ENCODE data around the gene PLCXD3.
"Not testable (repeated sequence)": the region's sequence is repeated elsewhere in the genome, so short reads cannot be mapped to it uniquely, and the experiment has no call there.

The PLCXD3 gene

GRCh38 chr5:41508696-41509398 lies 1.6 kb downstream of the PLCXD3 start:
- Mint-ChIP-seq H3K27me3 (ENCODE audit: low read depth, poor library complexity) (peaks cover 59% of the 10 kb centered on the region), H3K36me3 (ENCODE audit: low read depth) (no peaks in the 10 kb centered on the region), H3K27ac (no peak overlapping the region), H3K4me3 (peak overlapping the region; percentile 85), H3K9me3 (no peaks in the 10 kb centered on the region), H3K4me1 (peaks cover 20% of the 10 kb centered on the region)
- no peak for TF ChIP-seq CTCF (IDR thresholded peaks at IDR 0.05)
- no peak for DNase-seq

- no peak for TF ChIP-seq CTCF (IDR thresholded peaks at IDR 0.05)
- DNase-seq, result no peak
- Mint-ChIP-seq H3K4me3 (no peak overlapping the region), H3K27me3 (ENCODE audit: low read depth, poor library complexity) (peaks cover 59% of the 10 kb centered on the region), H3K4me1 (peaks cover 20% of the 10 kb centered on the region), H3K27ac (no peak overlapping the region), H3K36me3 (ENCODE audit: low read depth) (no peaks in the 10 kb centered on the region), H3K9me3 (no peaks in the 10 kb centered on the region)
Observed at GRCh38 chr5:41508186-41508585, 2.2 kb downstream of the PLCXD3 start.

GRCh38 chr5:41507501-41507900 lies 2.9 kb downstream of the PLCXD3 start:
- Mint-ChIP-seq H3K36me3 (ENCODE audit: low read depth) (no peaks in the 10 kb centered on the region), H3K27me3 (ENCODE audit: low read depth, poor library complexity) (peaks cover 62% of the 10 kb centered on the region), H3K4me1 (peaks cover 20% of the 10 kb centered on the region), H3K4me3 (no peak overlapping the region), H3K27ac (no peak overlapping the region), H3K9me3 (no peaks in the 10 kb centered on the region)
- DNase-seq, result no peak
- TF ChIP-seq CTCF (IDR thresholded peaks at IDR 0.05), result no peak

- peaks cover 35% of the 10 kb centered on the region for H3K27me3 Mint-ChIP-seq (ENCODE audit: low read depth, poor library complexity)
- H3K27ac Mint-ChIP-seq, result no peak overlapping the region
- no peaks in the 10 kb centered on the region for H3K9me3 Mint-ChIP-seq
- DNase-seq, result no peak
- H3K4me1 Mint-ChIP-seq, result no peaks in the 10 kb centered on the region
- no peak for TF ChIP-seq CTCF (IDR thresholded peaks at IDR 0.05)
- H3K36me3 Mint-ChIP-seq (ENCODE audit: low read depth), result no peaks in the 10 kb centered on the region
- H3K4me3 Mint-ChIP-seq, result no peak overlapping the region
Observed at GRCh38 chr5:41503860-41504259, 6.5 kb downstream of the PLCXD3 start.

- no peak overlapping the region for H3K4me3 Mint-ChIP-seq
- TF ChIP-seq CTCF (IDR thresholded peaks at IDR 0.05), result no peak
- H3K9me3 Mint-ChIP-seq, result no peaks in the 10 kb centered on the region
- DNase-seq, result no peak
- no peaks in the 10 kb centered on the region for H3K36me3 Mint-ChIP-seq (ENCODE audit: low read depth)
- no peaks in the 10 kb centered on the region for H3K4me1 Mint-ChIP-seq
- H3K27ac Mint-ChIP-seq, result no peak overlapping the region
- peaks cover 29% of the 10 kb centered on the region for H3K27me3 Mint-ChIP-seq (ENCODE audit: low read depth, poor library complexity)
Observed at GRCh38 chr5:41503310-41503709, 7.1 kb downstream of the PLCXD3 start.

GRCh38 chr5:41493490-41494126 lies 16.8 kb downstream of the PLCXD3 start:
- H3K9me3 Mint-ChIP-seq, result peaks cover 17% of the 10 kb centered on the region
- not testable (repeated sequence) for H3K4me1 Mint-ChIP-seq; H3K36me3 Mint-ChIP-seq (ENCODE audit: low read depth); H3K27ac Mint-ChIP-seq; H3K4me3 Mint-ChIP-seq; H3K27me3 Mint-ChIP-seq (ENCODE audit: low read depth, poor library complexity)
- DNase-seq, result peak; percentile 12

Data from nephron progenitor cell (in vitro differentiated cells).